K562 (cell line): Measurements from ENCODE around the gene CREG2. TPM values are rescaled to one million over a fixed set of nuclear protein-coding genes. Genes with fewer than 3 reads are reported as not detected.

Experiments
- GTF2A2 ChIP-seq: IDR thresholded peaks from 2 replicates; pipeline ENCODE4 v1.6.1; 2016; ENCODE audit warnings: mild to moderate bottlenecking, missing genetic modification characterization, missing compliant biosample characterization
- MTA2 ChIP-seq: fragments of 450-650 bp; IDR thresholded peaks from 2 replicates; pipeline ENCODE4 v1.6.1; 2016; ENCODE audit warnings: low read depth
- SAP30 ChIP-seq: fragments of 200-600 bp; sonication (generic); IDR thresholded peaks from 2 replicates; pipeline ENCODE4 v1.6.1; 2012; ENCODE audit warnings: borderline replicate concordance, low read depth, mild to moderate bottlenecking, moderate library complexity, low read length, control low read depth, inconsistent platforms; ENCODE audit not compliant: insufficient read depth, poor library complexity, severe bottlenecking
- ZZZ3 ChIP-seq: fragments of 450-650 bp; IDR thresholded peaks from 2 replicates; pipeline ENCODE4 v1.6.1; 2016; ENCODE audit warnings: antibody characterized with exemption, mild to moderate bottlenecking, moderate library complexity
- polyA plus RNA-seq, 8 experiments: library from polyadenylated mRNA; depleted of rRNA in 4 of 8; stranded (reverse) in 5 of 8; unstranded in 3 of 8; fragments of >200 nt; fragmentation: Nextera tagmentation in 2 of 8; fragmentation: Illumina TruSeq in 1 of 8; extraction: Ambion mirVana in 2 of 8; extraction: Trizol in 1 of 8; gene quantifications; 2 replicates each; pipeline versions ENCODE4 v1.2.1 to v1.2.3, GENCODE V29; 2011 to 2014; ENCODE audit warnings: inconsistent platforms in 1 of 8, missing spikeins in 1 of 8
- total RNA-seq, 7 experiments: library from RNA; depleted of rRNA in 6 of 7; stranded (reverse); fragments of >200 nt in 6 of 7; fragmentation: Illumina TruSeq in 2 of 7; extraction: Trizol in 2 of 7; gene quantifications; 2 replicates each; pipeline versions ENCODE4 v1.2.1 to v1.2.3, GENCODE V29; 2011 to 2021; ENCODE audit warnings: low replicate concordance in 1 of 7
- TF ChIP-seq, protein P1 (sequence below): sonication (generic); formaldehyde crosslinking; IDR thresholded peaks from 2 replicates; pipeline ENCODE4 v1.9.0; 2022; ENCODE audit warnings: mild to moderate bottlenecking, missing genetic modification reagents
- TF ChIP-seq, protein P2 (sequence below): IDR thresholded peaks from 2 replicates; pipeline ENCODE4 v1.6.1; 2014; ENCODE audit warnings: antibody characterized with exemption
- TF ChIP-seq, protein P3 (sequence below): fragments of 450-650 bp; formaldehyde crosslinking; IDR thresholded peaks from 2 replicates; pipeline ENCODE4 v1.4.0; 2020; ENCODE audit warnings: mild to moderate bottlenecking, moderate library complexity
- TF ChIP-seq, protein P4 (sequence below): fragments of 250-450 bp; sonication (Bioruptor Pico); IDR thresholded peaks from 2 replicates; pipeline ENCODE4 v1.4.0; 2020; ENCODE audit warnings: mild to moderate bottlenecking, moderate library complexity, borderline replicate concordance
- TF ChIP-seq, protein P5 (sequence below): fragments of 250-450 bp; sonication (Bioruptor Pico); IDR thresholded peaks from 2 replicates; pipeline ENCODE4 v1.5.0; 2021; ENCODE audit warnings: mild to moderate bottlenecking, moderate library complexity
- TF ChIP-seq, protein P6 (sequence below): sonication (generic); formaldehyde crosslinking; IDR thresholded peaks from 2 replicates; pipeline ENCODE4 v1.4.0; 2020; ENCODE audit warnings: mild to moderate bottlenecking, missing genetic modification reagents

CREG2 gene
- total and polyA plus RNA-seq, 9 of the 15 experiments (the other 6 are each of a cell fraction or from before 2014, with no cell fraction given): not detected

DNA sequence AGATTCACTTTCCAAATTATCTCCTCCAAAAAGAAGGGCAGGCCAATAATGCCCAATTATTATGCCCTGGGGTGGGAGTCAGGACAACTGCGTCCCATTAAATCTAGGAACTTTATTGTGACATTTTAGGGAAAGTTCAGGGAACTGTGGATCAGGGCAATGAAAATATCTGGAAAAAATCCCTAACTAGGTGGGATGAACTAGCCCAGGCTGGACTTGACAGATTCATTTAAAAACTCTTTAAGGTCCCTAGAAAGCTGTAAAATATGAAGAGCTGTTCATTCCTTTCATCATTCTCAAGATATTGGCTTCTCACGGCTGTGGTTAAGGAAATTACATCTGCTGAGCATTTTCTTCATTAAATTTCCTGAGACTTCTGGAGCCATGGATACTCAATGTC lies 8.2 kb downstream of the CREG2 start (continued):
- TF ChIP-seq, protein P1, sequence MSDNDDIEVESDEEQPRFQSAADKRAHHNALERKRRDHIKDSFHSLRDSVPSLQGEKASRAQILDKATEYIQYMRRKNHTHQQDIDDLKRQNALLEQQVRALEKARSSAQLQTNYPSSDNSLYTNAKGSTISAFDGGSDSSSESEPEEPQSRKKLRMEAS: no peak
- TF ChIP-seq, protein P2, sequence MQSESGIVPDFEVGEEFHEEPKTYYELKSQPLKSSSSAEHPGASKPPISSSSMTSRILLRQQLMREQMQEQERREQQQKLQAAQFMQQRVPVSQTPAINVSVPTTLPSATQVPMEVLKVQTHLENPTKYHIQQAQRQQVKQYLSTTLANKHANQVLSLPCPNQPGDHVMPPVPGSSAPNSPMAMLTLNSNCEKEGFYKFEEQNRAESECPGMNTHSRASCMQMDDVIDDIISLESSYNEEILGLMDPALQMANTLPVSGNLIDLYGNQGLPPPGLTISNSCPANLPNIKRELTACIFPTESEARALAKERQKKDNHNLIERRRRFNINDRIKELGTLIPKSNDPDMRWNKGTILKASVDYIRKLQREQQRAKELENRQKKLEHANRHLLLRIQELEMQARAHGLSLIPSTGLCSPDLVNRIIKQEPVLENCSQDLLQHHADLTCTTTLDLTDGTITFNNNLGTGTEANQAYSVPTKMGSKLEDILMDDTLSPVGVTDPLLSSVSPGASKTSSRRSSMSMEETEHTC: no peak
- TF ChIP-seq ZZZ3 (no peak), GTF2A2 (no peak), MTA2 (no peak), SAP30 (no peak)
- TF ChIP-seq, protein P3, sequence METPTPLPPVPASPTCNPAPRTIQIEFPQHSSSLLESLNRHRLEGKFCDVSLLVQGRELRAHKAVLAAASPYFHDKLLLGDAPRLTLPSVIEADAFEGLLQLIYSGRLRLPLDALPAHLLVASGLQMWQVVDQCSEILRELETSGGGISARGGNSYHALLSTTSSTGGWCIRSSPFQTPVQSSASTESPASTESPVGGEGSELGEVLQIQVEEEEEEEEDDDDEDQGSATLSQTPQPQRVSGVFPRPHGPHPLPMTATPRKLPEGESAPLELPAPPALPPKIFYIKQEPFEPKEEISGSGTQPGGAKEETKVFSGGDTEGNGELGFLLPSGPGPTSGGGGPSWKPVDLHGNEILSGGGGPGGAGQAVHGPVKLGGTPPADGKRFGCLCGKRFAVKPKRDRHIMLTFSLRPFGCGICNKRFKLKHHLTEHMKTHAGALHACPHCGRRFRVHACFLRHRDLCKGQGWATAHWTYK (CRISPR knock-in tag): no peak
- TF ChIP-seq, protein P4, sequence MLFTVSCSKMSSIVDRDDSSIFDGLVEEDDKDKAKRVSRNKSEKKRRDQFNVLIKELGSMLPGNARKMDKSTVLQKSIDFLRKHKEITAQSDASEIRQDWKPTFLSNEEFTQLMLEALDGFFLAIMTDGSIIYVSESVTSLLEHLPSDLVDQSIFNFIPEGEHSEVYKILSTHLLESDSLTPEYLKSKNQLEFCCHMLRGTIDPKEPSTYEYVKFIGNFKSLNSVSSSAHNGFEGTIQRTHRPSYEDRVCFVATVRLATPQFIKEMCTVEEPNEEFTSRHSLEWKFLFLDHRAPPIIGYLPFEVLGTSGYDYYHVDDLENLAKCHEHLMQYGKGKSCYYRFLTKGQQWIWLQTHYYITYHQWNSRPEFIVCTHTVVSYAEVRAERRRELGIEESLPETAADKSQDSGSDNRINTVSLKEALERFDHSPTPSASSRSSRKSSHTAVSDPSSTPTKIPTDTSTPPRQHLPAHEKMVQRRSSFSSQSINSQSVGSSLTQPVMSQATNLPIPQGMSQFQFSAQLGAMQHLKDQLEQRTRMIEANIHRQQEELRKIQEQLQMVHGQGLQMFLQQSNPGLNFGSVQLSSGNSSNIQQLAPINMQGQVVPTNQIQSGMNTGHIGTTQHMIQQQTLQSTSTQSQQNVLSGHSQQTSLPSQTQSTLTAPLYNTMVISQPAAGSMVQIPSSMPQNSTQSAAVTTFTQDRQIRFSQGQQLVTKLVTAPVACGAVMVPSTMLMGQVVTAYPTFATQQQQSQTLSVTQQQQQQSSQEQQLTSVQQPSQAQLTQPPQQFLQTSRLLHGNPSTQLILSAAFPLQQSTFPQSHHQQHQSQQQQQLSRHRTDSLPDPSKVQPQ: no peak
- TF ChIP-seq, protein P5, sequence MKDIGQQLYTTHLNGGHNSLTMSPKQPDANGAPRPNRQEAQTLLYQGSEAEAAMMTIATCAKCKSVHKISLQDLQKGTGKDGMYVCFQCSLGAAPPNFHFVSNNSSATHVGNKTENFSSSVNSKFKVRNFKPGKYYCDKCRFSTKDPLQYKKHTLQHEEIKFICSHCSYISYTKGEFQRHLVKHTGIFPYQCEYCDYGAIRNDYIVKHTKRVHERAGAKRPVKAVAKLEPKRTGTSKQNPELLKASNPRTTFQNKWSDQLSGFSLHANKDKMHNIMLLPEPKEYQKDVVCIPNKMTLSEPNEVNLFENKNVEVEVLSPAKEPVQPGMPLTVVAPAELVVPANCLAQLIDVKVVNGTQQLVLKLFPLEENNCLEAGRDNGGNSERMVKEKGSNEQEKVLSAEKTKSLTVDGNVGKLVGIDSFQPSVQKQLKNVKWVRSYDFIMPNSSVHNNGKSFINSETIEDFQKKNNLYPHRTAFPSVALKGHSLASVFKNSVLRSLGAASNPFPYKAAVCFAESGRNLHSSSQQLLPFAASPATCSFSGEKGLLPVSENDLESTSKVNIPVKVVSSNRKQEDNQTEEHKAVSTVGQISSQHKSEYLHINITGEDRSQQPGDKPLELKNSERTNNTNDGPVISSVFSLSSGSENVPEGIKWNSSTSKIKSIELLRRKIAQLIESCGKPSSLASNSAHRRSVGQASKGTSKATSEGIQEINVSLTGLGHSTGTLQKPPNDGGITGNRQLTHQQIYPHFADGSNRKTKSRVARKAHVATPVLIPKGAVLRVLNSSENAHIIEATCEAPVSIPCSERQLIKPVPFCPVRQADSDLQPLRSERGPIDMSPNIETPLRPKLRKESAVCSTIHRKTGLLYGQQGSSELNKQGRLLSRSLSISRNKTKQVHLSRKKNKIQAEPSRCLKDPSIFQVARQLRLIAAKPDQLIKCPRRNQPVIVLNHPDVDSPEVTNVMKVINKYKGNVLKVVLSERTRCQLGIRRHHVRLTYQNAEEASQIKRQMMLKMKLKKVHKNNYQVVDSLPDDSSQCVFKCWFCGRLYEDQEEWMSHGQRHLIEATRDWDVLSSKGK (CRISPR knock-in tag): no peak
- TF ChIP-seq, protein P6, sequence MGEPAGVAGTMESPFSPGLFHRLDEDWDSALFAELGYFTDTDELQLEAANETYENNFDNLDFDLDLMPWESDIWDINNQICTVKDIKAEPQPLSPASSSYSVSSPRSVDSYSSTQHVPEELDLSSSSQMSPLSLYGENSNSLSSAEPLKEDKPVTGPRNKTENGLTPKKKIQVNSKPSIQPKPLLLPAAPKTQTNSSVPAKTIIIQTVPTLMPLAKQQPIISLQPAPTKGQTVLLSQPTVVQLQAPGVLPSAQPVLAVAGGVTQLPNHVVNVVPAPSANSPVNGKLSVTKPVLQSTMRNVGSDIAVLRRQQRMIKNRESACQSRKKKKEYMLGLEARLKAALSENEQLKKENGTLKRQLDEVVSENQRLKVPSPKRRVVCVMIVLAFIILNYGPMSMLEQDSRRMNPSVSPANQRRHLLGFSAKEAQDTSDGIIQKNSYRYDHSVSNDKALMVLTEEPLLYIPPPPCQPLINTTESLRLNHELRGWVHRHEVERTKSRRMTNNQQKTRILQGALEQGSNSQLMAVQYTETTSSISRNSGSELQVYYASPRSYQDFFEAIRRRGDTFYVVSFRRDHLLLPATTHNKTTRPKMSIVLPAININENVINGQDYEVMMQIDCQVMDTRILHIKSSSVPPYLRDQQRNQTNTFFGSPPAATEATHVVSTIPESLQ (CRISPR knock-in tag): no peak
- TF ChIP-seq, all 486 proteins: peak for 0
